Peyer's patch (tissue), 4 donors: Measurements from ENCODE around the gene TULP4.

ENCODE experiments used
- POLR2A ChIP-seq, 2 donors: fragments of 450-650 bp; IDR thresholded peaks; one replicate each; pipeline ENCODE4 v1.5.1; 2017; ENCODE audit warnings: antibody characterized with exemption in 2 of 2, mild to moderate bottlenecking in 2 of 2, moderate library complexity in 2 of 2
- TF ChIP-seq, protein P1 (sequence below), 6 experiments: fragments of 450-650 bp in 4 of 6; fragments of 200-600 bp in 2 of 6; sonication (generic) in 1 of 6; IDR thresholded peaks; one replicate each; pipeline ENCODE4 v1.5.1; 2017 to 2019; ENCODE audit warnings: antibody characterized with exemption in 6 of 6, mild to moderate bottlenecking in 3 of 6, moderate library complexity in 1 of 6

DNA sequence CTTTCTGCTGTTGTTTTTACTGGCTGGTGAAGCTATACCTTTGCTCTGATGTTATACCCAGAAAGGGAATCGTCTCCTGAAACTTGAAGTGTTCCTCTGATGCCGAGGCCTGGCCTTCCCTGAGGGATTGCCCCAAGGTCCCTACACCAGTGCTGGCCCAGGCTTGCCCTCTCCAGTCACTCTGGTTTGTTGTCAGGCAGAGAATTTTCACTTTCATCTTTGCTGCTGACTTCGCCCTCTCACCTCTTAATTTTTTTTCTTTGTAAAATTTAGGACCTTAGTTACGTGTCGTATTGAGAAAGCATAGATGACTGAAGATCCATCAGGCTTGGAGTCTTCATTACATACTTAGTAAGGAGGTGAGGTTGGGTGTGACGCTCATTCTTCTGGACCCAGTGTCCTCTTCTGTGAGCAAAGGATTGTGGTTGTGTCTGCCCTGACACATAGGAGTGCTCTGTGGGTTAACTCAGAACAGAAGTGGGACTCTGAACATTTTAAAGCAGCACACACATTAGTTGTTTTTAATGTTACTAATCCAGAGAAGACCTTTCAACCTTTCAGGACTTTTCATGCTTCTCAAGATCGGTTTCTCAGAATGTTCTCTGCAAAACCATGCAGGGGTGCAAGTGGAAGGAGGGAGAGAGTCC, 45.4 kb downstream of the TULP4 start:
- TF ChIP-seq, protein P1, sequence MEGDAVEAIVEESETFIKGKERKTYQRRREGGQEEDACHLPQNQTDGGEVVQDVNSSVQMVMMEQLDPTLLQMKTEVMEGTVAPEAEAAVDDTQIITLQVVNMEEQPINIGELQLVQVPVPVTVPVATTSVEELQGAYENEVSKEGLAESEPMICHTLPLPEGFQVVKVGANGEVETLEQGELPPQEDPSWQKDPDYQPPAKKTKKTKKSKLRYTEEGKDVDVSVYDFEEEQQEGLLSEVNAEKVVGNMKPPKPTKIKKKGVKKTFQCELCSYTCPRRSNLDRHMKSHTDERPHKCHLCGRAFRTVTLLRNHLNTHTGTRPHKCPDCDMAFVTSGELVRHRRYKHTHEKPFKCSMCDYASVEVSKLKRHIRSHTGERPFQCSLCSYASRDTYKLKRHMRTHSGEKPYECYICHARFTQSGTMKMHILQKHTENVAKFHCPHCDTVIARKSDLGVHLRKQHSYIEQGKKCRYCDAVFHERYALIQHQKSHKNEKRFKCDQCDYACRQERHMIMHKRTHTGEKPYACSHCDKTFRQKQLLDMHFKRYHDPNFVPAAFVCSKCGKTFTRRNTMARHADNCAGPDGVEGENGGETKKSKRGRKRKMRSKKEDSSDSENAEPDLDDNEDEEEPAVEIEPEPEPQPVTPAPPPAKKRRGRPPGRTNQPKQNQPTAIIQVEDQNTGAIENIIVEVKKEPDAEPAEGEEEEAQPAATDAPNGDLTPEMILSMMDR (IDR thresholded peaks at IDR 0.05) = no peak
- no peak for TF ChIP-seq POLR2A (IDR thresholded peaks at IDR 0.05)
